ENCODE data around the gene GNB3. TPM values are rescaled to one million over a fixed set of nuclear protein-coding genes. Genes with fewer than 3 reads are reported as not detected.
"Not testable (repeated sequence)": the region's sequence is repeated elsewhere in the genome, so short reads cannot be mapped to it uniquely, and the experiment has no call there.

The GNB3 gene
- total RNA-seq, 1 donor from 2014 or later, result 10.4 TPM

DNA sequence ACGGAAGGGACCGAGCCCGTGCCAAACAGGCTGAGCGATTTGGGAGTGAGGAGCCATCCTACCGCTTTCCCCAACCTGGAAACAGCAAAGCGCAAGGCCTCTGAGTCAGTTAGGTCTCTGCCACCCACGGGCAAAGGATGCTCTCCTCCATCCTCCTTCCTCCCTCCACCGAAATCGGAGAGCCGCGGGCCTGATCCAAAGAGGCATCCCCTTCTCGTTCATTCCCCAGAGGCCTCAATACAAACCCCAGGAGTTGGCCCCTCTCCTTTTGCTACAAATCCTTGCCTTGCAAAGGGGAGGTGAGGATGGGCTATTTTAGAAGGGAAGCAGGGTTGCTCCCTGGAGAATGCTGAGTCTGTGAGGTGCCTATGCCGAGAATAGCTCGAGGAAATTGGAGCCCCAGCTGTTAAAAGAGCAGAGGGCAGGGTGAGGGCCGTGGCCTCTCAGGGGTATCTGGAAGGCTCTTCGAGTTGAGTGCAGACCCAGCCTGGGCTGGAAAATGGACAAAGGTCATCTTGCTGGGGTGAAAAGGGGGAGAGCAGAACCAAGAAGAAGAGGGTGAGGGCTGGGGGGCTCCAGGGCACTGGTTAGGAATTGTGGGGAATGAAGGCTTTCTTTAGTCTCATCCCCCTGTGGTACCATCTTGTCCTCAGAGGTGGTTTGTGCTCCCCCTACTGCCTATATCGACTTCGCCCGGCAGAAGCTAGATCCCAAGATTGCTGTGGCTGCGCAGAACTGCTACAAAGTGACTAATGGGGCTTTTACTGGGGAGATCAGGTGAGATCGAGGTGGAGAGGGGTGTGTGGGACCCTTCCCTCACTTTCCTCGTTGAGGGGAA is 27.7 kb downstream of the GNB3 start:
- no peaks in the 10 kb centered on the region for H3K9me3 ChIP-seq
- peak overlapping the region; percentile 91 to 94 for H3K4me3 ChIP-seq
- H3K27ac ChIP-seq, result peak overlapping the region; percentile 99
- H3K27me3 ChIP-seq, result no peaks in the 10 kb centered on the region
- H3K36me3 ChIP-seq, result peaks cover 37 to 40% of the 10 kb centered on the region in 2 donors
- intact Hi-C loops (cut with DNase I), result loop anchor here (1.0 to 2.0 kb wide), 2 partner anchors 56 to 97 kb away; no protein-coding TSS in a partner anchor
- no peak for TF ChIP-seq CTCF (IDR thresholded peaks at IDR 0.05)
- DNase-seq (ENCODE audit: low spot score in 2 of 2), result no peak
- peaks cover 14 to 40% of the 10 kb centered on the region in 2 donors for H3K4me1 ChIP-seq

GRCh38 chr12:6869049-6870021 is 28.6 kb downstream of the GNB3 start:
- peaks cover 14 to 40% of the 10 kb centered on the region in 2 donors for H3K4me1 ChIP-seq
- peaks cover 28 to 31% of the 10 kb centered on the region in 2 donors for H3K36me3 ChIP-seq
- H3K4me3 ChIP-seq, result peak overlapping the region in 1 of 2 donors; percentile 91
- H3K27me3 ChIP-seq, result no peaks in the 10 kb centered on the region
- no peaks in the 10 kb centered on the region for H3K9me3 ChIP-seq
- DNase-seq (ENCODE audit: low spot score in 2 of 2), result peak in 1 of 2 donors; percentile 90
- intact Hi-C loops (cut with DNase I), result loop anchor here (1.0 to 5.0 kb wide), 3 partner anchors 55 to 238 kb away; partner anchors contain the start of gene C1RL
- peak; percentile 79 to 91 (median 88) for TF ChIP-seq CTCF (IDR thresholded peaks at IDR 0.05)
- peak overlapping the region; percentile 99 for H3K27ac ChIP-seq

DNA sequence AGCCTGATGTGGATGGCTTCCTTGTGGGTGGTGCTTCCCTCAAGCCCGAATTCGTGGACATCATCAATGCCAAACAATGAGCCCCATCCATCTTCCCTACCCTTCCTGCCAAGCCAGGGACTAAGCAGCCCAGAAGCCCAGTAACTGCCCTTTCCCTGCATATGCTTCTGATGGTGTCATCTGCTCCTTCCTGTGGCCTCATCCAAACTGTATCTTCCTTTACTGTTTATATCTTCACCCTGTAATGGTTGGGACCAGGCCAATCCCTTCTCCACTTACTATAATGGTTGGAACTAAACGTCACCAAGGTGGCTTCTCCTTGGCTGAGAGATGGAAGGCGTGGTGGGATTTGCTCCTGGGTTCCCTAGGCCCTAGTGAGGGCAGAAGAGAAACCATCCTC is 29.6 kb downstream of the GNB3 start:
- intact Hi-C loops (cut with DNase I), result loop anchor here (5.0 kb wide), 1 partner anchor 237 kb away; the partner anchor contains the start of gene C1RL
- H3K9me3 ChIP-seq; H3K4me3 ChIP-seq; DNase-seq (ENCODE audit: low spot score in 2 of 2); H3K27me3 ChIP-seq: not testable (repeated sequence)
- peaks cover 19 to 21% of the 10 kb centered on the region in 2 donors for H3K36me3 ChIP-seq
- peak overlapping the region in 1 of 2 donors; percentile 41 for H3K27ac ChIP-seq
- H3K4me1 ChIP-seq, result peaks cover 14 to 40% of the 10 kb centered on the region in 2 donors

GRCh38 chr12:6871052-6871957 is 30.6 kb downstream of the GNB3 start:
- H3K27ac ChIP-seq, result peak overlapping the region; percentile 85 to 92
- H3K4me3 ChIP-seq, result peak overlapping the region; percentile 82 to 90
- H3K4me1 ChIP-seq, result peaks cover 14 to 37% of the 10 kb centered on the region in 2 donors
- DNase-seq (ENCODE audit: low spot score in 2 of 2), result no peak
- no peaks in the 10 kb centered on the region for H3K27me3 ChIP-seq
- TF ChIP-seq CTCF (IDR thresholded peaks at IDR 0.05), result no peak
- intact Hi-C loops (cut with DNase I), result loop anchor here (5.0 kb wide), 1 partner anchor 236 kb away; the partner anchor contains the start of gene C1RL
- H3K36me3 ChIP-seq, result peaks cover 17 to 19% of the 10 kb centered on the region in 2 donors
- H3K9me3 ChIP-seq, result no peaks in the 10 kb centered on the region
